ENCODE results near the gene PPM1H.
"Not testable (repeated sequence)": the region's sequence is repeated elsewhere in the genome, so short reads cannot be mapped to it uniquely, and the experiment has no call there.

DNA sequence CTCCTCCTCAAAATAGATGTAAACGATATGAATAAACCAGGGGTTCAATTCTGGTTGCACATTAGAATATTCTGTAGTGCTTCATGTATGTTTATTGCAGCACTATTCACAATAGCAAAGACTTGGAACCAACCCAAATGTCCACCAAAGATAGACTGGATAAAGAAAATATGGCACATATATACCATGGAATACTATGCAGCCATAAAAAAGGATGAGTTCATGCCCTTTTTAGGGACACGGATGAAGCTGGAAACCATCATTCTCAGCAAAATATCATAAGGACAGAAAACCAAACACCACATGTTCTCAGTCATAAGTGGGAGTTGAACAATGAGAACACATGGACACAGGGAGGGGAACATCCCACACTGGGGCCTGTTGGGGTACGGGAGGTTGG is 55.7 kb downstream of the PPM1H start:
- TF ChIP-seq, protein P1, sequence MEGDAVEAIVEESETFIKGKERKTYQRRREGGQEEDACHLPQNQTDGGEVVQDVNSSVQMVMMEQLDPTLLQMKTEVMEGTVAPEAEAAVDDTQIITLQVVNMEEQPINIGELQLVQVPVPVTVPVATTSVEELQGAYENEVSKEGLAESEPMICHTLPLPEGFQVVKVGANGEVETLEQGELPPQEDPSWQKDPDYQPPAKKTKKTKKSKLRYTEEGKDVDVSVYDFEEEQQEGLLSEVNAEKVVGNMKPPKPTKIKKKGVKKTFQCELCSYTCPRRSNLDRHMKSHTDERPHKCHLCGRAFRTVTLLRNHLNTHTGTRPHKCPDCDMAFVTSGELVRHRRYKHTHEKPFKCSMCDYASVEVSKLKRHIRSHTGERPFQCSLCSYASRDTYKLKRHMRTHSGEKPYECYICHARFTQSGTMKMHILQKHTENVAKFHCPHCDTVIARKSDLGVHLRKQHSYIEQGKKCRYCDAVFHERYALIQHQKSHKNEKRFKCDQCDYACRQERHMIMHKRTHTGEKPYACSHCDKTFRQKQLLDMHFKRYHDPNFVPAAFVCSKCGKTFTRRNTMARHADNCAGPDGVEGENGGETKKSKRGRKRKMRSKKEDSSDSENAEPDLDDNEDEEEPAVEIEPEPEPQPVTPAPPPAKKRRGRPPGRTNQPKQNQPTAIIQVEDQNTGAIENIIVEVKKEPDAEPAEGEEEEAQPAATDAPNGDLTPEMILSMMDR (IDR thresholded peaks at IDR 0.05; ENCODE audit: low read depth, low read length): not testable (repeated sequence)
- not testable (repeated sequence) for TF ChIP-seq POLR2A (IDR thresholded peaks at IDR 0.05; ENCODE audit: extremely low read depth, insufficient read length); MYC (IDR thresholded peaks at IDR 0.05; ENCODE audit: low read depth, low read length)
- TF ChIP-seq, protein P2, sequence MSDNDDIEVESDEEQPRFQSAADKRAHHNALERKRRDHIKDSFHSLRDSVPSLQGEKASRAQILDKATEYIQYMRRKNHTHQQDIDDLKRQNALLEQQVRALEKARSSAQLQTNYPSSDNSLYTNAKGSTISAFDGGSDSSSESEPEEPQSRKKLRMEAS (IDR thresholded peaks at IDR 0.05; ENCODE audit: low read depth, low read length): not testable (repeated sequence)
